K562 (cell line): ENCODE results near the gene CEP76. TPM values are rescaled to one million over a fixed set of nuclear protein-coding genes. Genes with fewer than 3 reads are reported as not detected.

Source experiments
- BRF1 ChIP-seq: IDR thresholded peaks from 3 replicates; pipeline ENCODE4 v1.6.1; 2011; ENCODE audit warnings: borderline replicate concordance, mild to moderate bottlenecking; ENCODE audit not compliant: insufficient read length; ENCODE audit errors: extremely low read depth
- CREBBP ChIP-seq: IDR thresholded peaks from one replicate; pipeline ENCODE4 v1.6.1; 2012; ENCODE audit warnings: low read depth, mild to moderate bottlenecking, control low read depth, inconsistent platforms, low read length
- EP400 ChIP-seq: fragments of 450-650 bp; IDR thresholded peaks from 2 replicates; pipeline ENCODE4 v1.6.1; 2017; ENCODE audit warnings: antibody characterized with exemption, mild to moderate bottlenecking, moderate library complexity
- ETS1 ChIP-seq: conservative IDR thresholded peaks from 2 replicates; pipeline ENCODE4 v1.6.1; 2011; ENCODE audit warnings: low read depth, mild to moderate bottlenecking, low read length; ENCODE audit not compliant: control insufficient read depth
- GATA2 ChIP-seq: sonication (generic); formaldehyde crosslinking; IDR thresholded peaks from 2 replicates; pipeline ENCODE4 v1.4.0; 2020; ENCODE audit warnings: mild to moderate bottlenecking, missing genetic modification reagents
- MGA ChIP-seq: fragments of 450-650 bp; IDR thresholded peaks from 2 replicates; pipeline ENCODE4 v1.6.1; 2016; ENCODE audit warnings: mild to moderate bottlenecking, moderate library complexity
- MTA3 ChIP-seq: fragments of 450-650 bp; formaldehyde crosslinking; IDR thresholded peaks from 2 replicates; pipeline ENCODE4 v1.6.1; 2017; ENCODE audit warnings: mild to moderate bottlenecking, borderline replicate concordance
- MYBL2 ChIP-seq, 2 experiments: fragments of 450-650 bp in 1 of 2; sonication (generic) in 1 of 2; formaldehyde crosslinking in 1 of 2; IDR thresholded peaks; 2 replicates each; pipeline versions ENCODE4 v1.6.1 to v1.8.1; 2017 to 2022; ENCODE audit warnings: borderline replicate concordance in 1 of 2, inconsistent platforms in 1 of 2, low read depth in 1 of 2, mild to moderate bottlenecking in 1 of 2, missing genetic modification reagents in 1 of 2, moderate library complexity in 1 of 2
- NCOA6 ChIP-seq: fragments of 450-650 bp; IDR thresholded peaks from 2 replicates; pipeline ENCODE4 v1.6.1; 2017; ENCODE audit warnings: mild to moderate bottlenecking
- POLR2G ChIP-seq: fragments of 200-400 bp; formaldehyde crosslinking; IDR thresholded peaks from 2 replicates; pipeline ENCODE4 v1.6.1; 2017; ENCODE audit warnings: low read depth, mild to moderate bottlenecking, antibody characterized with exemption, low read length, moderate library complexity
- RBBP5 ChIP-seq: fragments of 200-600 bp; sonication (generic); IDR thresholded peaks from 2 replicates; pipeline ENCODE4 v1.6.1; 2012; ENCODE audit warnings: borderline replicate concordance, mild to moderate bottlenecking, low read length, control low read depth, inconsistent platforms; ENCODE audit not compliant: insufficient read depth, poor library complexity, severe bottlenecking
- TAF15 ChIP-seq: fragments of 200-400 bp; formaldehyde crosslinking; IDR thresholded peaks from 2 replicates; pipeline ENCODE4 v1.6.1; 2017; ENCODE audit warnings: mild to moderate bottlenecking, low read depth, low read length, moderate library complexity
- ZBTB17 ChIP-seq: fragments of 450-650 bp; formaldehyde crosslinking; IDR thresholded peaks from 2 replicates; pipeline ENCODE4 v1.4.0; 2020; ENCODE audit warnings: mild to moderate bottlenecking
- ZNF57 ChIP-seq: fragments of 450-650 bp; formaldehyde crosslinking; IDR thresholded peaks from 2 replicates; pipeline ENCODE4 v1.4.0; 2020; ENCODE audit warnings: mild to moderate bottlenecking, moderate library complexity
- polyA plus RNA-seq, 8 experiments: library from polyadenylated mRNA; depleted of rRNA in 4 of 8; stranded (reverse) in 5 of 8; unstranded in 3 of 8; fragments of >200 nt; fragmentation: Nextera tagmentation in 2 of 8; fragmentation: Illumina TruSeq in 1 of 8; extraction: Ambion mirVana in 2 of 8; extraction: Trizol in 1 of 8; gene quantifications; 2 replicates each; pipeline versions ENCODE4 v1.2.1 to v1.2.3, GENCODE V29; 2011 to 2014; ENCODE audit warnings: inconsistent platforms in 1 of 8, missing spikeins in 1 of 8
- total RNA-seq, 7 experiments: library from RNA; depleted of rRNA in 6 of 7; stranded (reverse); fragments of >200 nt in 6 of 7; fragmentation: Illumina TruSeq in 2 of 7; extraction: Trizol in 2 of 7; gene quantifications; 2 replicates each; pipeline versions ENCODE4 v1.2.1 to v1.2.3, GENCODE V29; 2011 to 2021; ENCODE audit warnings: low replicate concordance in 1 of 7

Gene CEP76
- total and polyA plus RNA-seq, 9 of the 15 experiments (the other 6 are each of a cell fraction or from before 2014, with no cell fraction given) = 5.3 to 27.3 (median 19.3) TPM

DNA sequence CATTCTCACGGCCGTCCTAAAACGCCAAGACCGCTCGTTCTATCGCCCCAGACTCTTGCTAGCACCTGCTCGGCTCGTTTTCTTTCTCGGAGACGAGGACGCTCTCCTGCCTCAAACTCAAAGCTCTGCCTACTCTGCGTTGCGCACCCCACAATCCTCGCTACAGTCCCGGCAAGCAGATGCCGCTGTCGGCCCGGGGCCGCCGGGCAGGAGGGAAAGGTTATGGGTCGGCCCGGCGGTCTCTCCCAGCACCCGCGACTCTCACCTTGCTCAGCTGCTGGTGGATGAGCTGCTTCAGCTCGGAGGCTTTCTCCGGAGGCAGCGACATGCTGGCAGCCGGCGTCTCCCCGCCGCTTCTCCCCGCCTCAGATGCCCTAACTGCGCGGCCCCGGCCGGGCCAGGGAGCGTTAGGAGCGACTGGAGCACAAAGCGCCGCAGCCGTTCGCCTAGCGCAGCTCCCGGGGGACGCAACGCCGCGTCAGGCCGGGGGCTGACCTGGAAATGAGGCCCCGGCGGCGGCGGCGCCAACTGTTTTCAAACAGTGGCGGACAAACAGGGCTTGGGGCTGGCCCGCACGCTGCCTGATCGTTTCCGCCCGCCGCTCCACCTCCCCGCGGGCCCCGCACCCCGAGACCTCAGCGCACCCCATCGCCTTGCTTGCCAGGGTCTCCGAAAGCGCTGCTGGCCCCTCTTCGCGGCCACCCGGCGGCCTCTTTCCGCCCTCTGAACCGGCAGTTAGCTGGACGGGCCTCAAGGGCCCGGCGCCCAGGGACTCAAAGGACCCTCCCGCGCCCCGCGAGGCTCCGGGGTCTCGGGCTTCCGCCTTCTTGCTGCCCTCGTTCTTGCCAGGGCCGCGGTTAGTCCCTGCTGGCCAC, at the start of gene CEP76, which contains the start of gene PSMG2 (continued):
- TF ChIP-seq ETS1 (peak; percentile 57; the same call in 1 of the 2 replicates), RBBP5 (peak; percentile 96), TAF15 (no peak), MYBL2 (IDR thresholded peaks at IDR 0.05; ENCODE audit: low read depth) (peak; percentile 85), MYBL2 (CRISPR knock-in tag; IDR thresholded peaks at IDR 0.05; ENCODE audit: borderline replicate concordance) (no peak), EP400 (peak; percentile 97), MGA (peak; percentile 68), ZBTB17 (0 out of 2 replicates have a peak, but pooled peaks have one; percentile 44), POLR2G (peak; percentile 99), CREBBP (no peak), GATA2 (CRISPR knock-in tag) (no peak), NCOA6 (no peak), MTA3 (no peak), ZNF57 (no peak), BRF1 (no peak)
